Spleen (tissue), 7 donors: Measurements from ENCODE around the gene COX6A1.

Experiments
- POLR2A ChIP-seq, 3 donors: fragments of 450-650 bp; IDR thresholded peaks; one replicate each; pipeline ENCODE4 v1.5.1; 2017; ENCODE audit warnings: antibody characterized with exemption in 3 of 3, mild to moderate bottlenecking in 1 of 3
- TF ChIP-seq, protein P1 (sequence below), 11 experiments: fragments of 200-600 bp in 7 of 11; fragments of 450-650 bp in 4 of 11; sonication (generic) in 4 of 11; IDR thresholded peaks in 8 of 11; conservative IDR thresholded peaks in 3 of 11; 1 replicate in 7 of 11; 2 replicates in 4 of 11; pipeline versions ENCODE4 v1.4.0 to v1.8.0; 2016 to 2021; ENCODE audit warnings: antibody characterized with exemption in 11 of 11, inconsistent platforms in 4 of 11, mild to moderate bottlenecking in 1 of 11
- donor health status: DM: no; HTN: no; CAD: no; lungs with moderate emphysema.
- donor health status: DM: no; HTN: no; CAD: no.
- donor health status: DM: no; HTN: no; CAD: no.

DNA sequence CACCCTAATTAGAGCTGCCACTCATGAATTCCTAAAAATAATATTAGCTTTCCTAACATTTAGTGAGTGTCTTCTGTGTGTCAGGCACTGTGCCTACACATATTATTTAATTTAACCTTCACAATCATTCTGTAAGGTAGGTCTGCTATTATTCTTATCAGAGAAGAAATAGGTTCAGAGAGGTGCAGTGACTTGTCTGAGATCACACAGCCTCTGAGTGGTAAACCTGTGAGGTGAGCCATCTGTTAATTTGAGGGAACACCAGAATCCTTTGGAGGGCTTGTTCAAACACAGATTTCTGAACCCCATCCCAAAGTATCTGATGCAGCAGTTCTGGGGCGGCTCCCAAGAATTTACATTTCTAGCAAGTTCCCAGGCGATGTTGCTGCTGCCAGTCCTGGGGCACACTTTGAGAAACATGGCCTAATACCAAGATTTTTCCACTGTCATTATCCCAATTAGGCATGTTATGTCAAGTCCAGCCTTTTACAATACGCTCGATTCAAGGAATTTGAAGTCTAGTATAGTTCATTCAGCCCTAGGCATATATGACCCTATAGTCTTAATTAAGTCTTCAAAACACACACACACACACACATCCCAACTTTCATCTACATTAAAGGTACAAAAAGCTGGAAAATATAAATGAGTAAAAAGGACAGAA is 19.9 kb upstream of the COX6A1 start:
- TF ChIP-seq, protein P1, sequence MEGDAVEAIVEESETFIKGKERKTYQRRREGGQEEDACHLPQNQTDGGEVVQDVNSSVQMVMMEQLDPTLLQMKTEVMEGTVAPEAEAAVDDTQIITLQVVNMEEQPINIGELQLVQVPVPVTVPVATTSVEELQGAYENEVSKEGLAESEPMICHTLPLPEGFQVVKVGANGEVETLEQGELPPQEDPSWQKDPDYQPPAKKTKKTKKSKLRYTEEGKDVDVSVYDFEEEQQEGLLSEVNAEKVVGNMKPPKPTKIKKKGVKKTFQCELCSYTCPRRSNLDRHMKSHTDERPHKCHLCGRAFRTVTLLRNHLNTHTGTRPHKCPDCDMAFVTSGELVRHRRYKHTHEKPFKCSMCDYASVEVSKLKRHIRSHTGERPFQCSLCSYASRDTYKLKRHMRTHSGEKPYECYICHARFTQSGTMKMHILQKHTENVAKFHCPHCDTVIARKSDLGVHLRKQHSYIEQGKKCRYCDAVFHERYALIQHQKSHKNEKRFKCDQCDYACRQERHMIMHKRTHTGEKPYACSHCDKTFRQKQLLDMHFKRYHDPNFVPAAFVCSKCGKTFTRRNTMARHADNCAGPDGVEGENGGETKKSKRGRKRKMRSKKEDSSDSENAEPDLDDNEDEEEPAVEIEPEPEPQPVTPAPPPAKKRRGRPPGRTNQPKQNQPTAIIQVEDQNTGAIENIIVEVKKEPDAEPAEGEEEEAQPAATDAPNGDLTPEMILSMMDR (IDR thresholded peaks at IDR 0.05 in 8 of 11, conservative IDR thresholded peaks at IDR 0.05 in 3 of 11), result no peak
- TF ChIP-seq POLR2A (IDR thresholded peaks at IDR 0.05), result no peak
